RWPE2 (cell line): Measurements from ENCODE around the gene CGNL1.
A peak's percentile ranks its signal among the peaks of the same experiment; 100 is the strongest.

Experiments used
- ATAC-seq: fragments of 200-7000 bp; cut with Tn5 transposase; 3 replicates; pipeline ENCODE4 v1.9.1; 2021; ENCODE audit warnings: low read depth
- DNase-seq: peaks from one replicate; pipeline ENCODE4 v3.0.0-alpha.2; 2020; ENCODE audit warnings: low spot score
- H3K27ac ChIP-seq: fragments of 450-650 bp; 2 replicates; pipeline ENCODE4 v1.5.1; 2017; ENCODE audit warnings: mild to moderate bottlenecking; ENCODE audit not compliant: poor library complexity, severe bottlenecking
- H3K27me3 ChIP-seq: fragments of 250-450 bp; sonication (Bioruptor Pico); 2 replicates; pipeline ENCODE4 v1.5.1; 2021; ENCODE audit warnings: mild to moderate bottlenecking, moderate library complexity; ENCODE audit not compliant: insufficient read depth, poor library complexity, severe bottlenecking
- H3K36me3 ChIP-seq: fragments of 250-450 bp; sonication (Bioruptor Pico); 2 replicates; pipeline ENCODE4 v1.5.1; 2020; ENCODE audit warnings: low read depth, mild to moderate bottlenecking, moderate library complexity
- H3K4me1 ChIP-seq: fragments of 250-450 bp; sonication (Bioruptor Pico); 2 replicates; pipeline ENCODE4 v1.5.1; 2021; ENCODE audit warnings: mild to moderate bottlenecking, moderate library complexity; ENCODE audit not compliant: insufficient read depth, poor library complexity, severe bottlenecking
- H3K4me3 ChIP-seq: fragments of 250-450 bp; sonication (Bioruptor Pico); 2 replicates; pipeline ENCODE4 v1.5.1; 2021; ENCODE audit warnings: mild to moderate bottlenecking, moderate library complexity; ENCODE audit not compliant: severe bottlenecking
- H3K9me3 ChIP-seq: fragments of 250-450 bp; sonication (Bioruptor Pico); 2 replicates; pipeline ENCODE4 v1.5.1; 2021; ENCODE audit warnings: mild to moderate bottlenecking, moderate library complexity; ENCODE audit not compliant: severe bottlenecking
- CTCF ChIP-seq: fragments of 450-650 bp; IDR thresholded peaks from one replicate; pipeline ENCODE4 v1.5.1; 2017; ENCODE audit warnings: mild to moderate bottlenecking, moderate library complexity; ENCODE audit not compliant: poor library complexity, severe bottlenecking

CGNL1 gene

GRCh38 chr15:57591822-57592367 is 215.6 kb downstream of the CGNL1 start, which contains the start of gene MYZAP:
Gene MYZAP (plus strand): TSS chr15:57591904. CDS start chr15:57592035, 131 bp downstream.
- DNase-seq (no peak), ATAC-seq (peak; percentile 87)
- H3K36me3 ChIP-seq, result no peaks in the 10 kb centered on the region
- H3K27ac ChIP-seq, result peak within 1 kb of the TSS; percentile 13
- H3K9me3 ChIP-seq, result no peaks in the 10 kb centered on the region
- peak; percentile 18 for TF ChIP-seq CTCF
- H3K4me3 ChIP-seq, result peak within 1 kb of the TSS; percentile 57
- no peaks in the 10 kb centered on the region for H3K27me3 ChIP-seq
- H3K4me1 ChIP-seq, result peaks cover 35% of the 10 kb centered on the region

GRCh38 chr15:57592426-57592825 is 216.1 kb downstream of the CGNL1 start:
- no peak for DNase-seq
- peak overlapping the region; percentile 57 for H3K4me3 ChIP-seq

GRCh38 chr15:57592836-57593420 is 216.6 kb downstream of the CGNL1 start:
- TF ChIP-seq CTCF, result no peak
- DNase-seq, result no peak
- H3K4me1 ChIP-seq, result peaks cover 36% of the 10 kb centered on the region
- peak overlapping the region; percentile 57 for H3K4me3 ChIP-seq
- no peaks in the 10 kb centered on the region for H3K27me3 ChIP-seq
- no peaks in the 10 kb centered on the region for H3K9me3 ChIP-seq
- ATAC-seq, result no peak
- H3K36me3 ChIP-seq, result no peaks in the 10 kb centered on the region
- H3K27ac ChIP-seq, result peak overlapping the region; percentile 13

More at GRCh38 chr15:57592426-57592825, 216.1 kb downstream of the CGNL1 start:
- Histone ChIP-seq H3K4me1 (peaks cover 35% of the 10 kb centered on the region), H3K27me3 (no peaks in the 10 kb centered on the region), H3K9me3 (no peaks in the 10 kb centered on the region), H3K27ac (peak overlapping the region; percentile 13), H3K36me3 (no peaks in the 10 kb centered on the region)
- no peak for ATAC-seq
- no peak for TF ChIP-seq CTCF

GRCh38 chr15:57594479-57594878 is 218.2 kb downstream of the CGNL1 start:
- H3K9me3 ChIP-seq, result no peaks in the 10 kb centered on the region
- no peak for DNase-seq
- H3K27ac ChIP-seq, result no peak overlapping the region
- no peak for ATAC-seq
- TF ChIP-seq CTCF, result no peak
- H3K4me1 ChIP-seq, result peaks cover 42% of the 10 kb centered on the region
- H3K36me3 ChIP-seq, result no peaks in the 10 kb centered on the region
- no peak overlapping the region for H3K4me3 ChIP-seq
- H3K27me3 ChIP-seq, result no peaks in the 10 kb centered on the region
